ENCODE measurements around the gene YTHDF2. TPM values are rescaled to one million over a fixed set of nuclear protein-coding genes. Genes with fewer than 3 reads are reported as not detected.

Gene YTHDF2
- total RNA-seq, 1 donor: 63.0 TPM

GRCh38 chr1:28735961-28736449 is 735 bp upstream of the YTHDF2 start:
- TF ChIP-seq CTCF (IDR thresholded peaks at IDR 0.05; ENCODE audit: extremely low read depth, low read depth, low read length): no peak
- Histone ChIP-seq H3K4me1 (ENCODE audit: insufficient read depth, low read length) (peaks cover 17% of the 10 kb centered on the region), H3K79me2 (ENCODE audit: insufficient read depth, low read length) (peaks cover 41% of the 10 kb centered on the region), H3K4me3 (ENCODE audit: insufficient read depth, low read length) (peak overlapping the region; percentile 97), H3K27ac (ENCODE audit: low read depth, low read length) (peak overlapping the region; percentile 85), H3K27me3 (ENCODE audit: insufficient read depth, low read length) (no peaks in the 10 kb centered on the region), H3K9me3 (ENCODE audit: low read depth, low read length) (no peaks in the 10 kb centered on the region), H3K36me3 (ENCODE audit: insufficient read depth, low read length) (peaks cover 24% of the 10 kb centered on the region), H2AFZ (ENCODE audit: low read length) (peak overlapping the region; percentile 98), H4K20me1 (ENCODE audit: insufficient read depth, low read length) (peaks cover 27% of the 10 kb centered on the region), H3K4me2 (ENCODE audit: insufficient read depth, low read length) (peak overlapping the region; percentile 96)
- peak; percentile 83 for DNase-seq (ENCODE audit: insufficient read length, low spot score, missing footprints)

- Histone ChIP-seq H3K4me3 (ENCODE audit: insufficient read depth, low read length) (peak overlapping the region; percentile 97), H2AFZ (ENCODE audit: low read length) (peak overlapping the region; percentile 76), H3K9me3 (ENCODE audit: low read depth, low read length) (no peaks in the 10 kb centered on the region), H3K4me2 (ENCODE audit: insufficient read depth, low read length) (peak overlapping the region; percentile 98), H3K4me1 (ENCODE audit: insufficient read depth, low read length) (peaks cover 17% of the 10 kb centered on the region), H3K36me3 (ENCODE audit: insufficient read depth, low read length) (peaks cover 36% of the 10 kb centered on the region), H3K27ac (ENCODE audit: low read depth, low read length) (peak overlapping the region; percentile 85), H3K79me2 (ENCODE audit: insufficient read depth, low read length) (peaks cover 56% of the 10 kb centered on the region), H4K20me1 (ENCODE audit: insufficient read depth, low read length) (peaks cover 37% of the 10 kb centered on the region), H3K27me3 (ENCODE audit: insufficient read depth, low read length) (no peaks in the 10 kb centered on the region)
- DNase-seq (ENCODE audit: insufficient read length, low spot score, missing footprints): peak; percentile 93
- TF ChIP-seq CTCF (IDR thresholded peaks at IDR 0.05; ENCODE audit: extremely low read depth, low read depth, low read length): no peak
Observed at GRCh38 chr1:28737307-28738132, 780 bp downstream of the YTHDF2 start.

- H3K9me3 ChIP-seq (ENCODE audit: low read depth, low read length): no peaks in the 10 kb centered on the region
- H4K20me1 ChIP-seq (ENCODE audit: insufficient read depth, low read length): peaks cover 59% of the 10 kb centered on the region
Observed at GRCh38 chr1:28740118-28740517, 3.4 kb downstream of the YTHDF2 start.

More at GRCh38 chr1:28740118-28740517, 3.4 kb downstream of the YTHDF2 start:
- H3K79me2 ChIP-seq (ENCODE audit: insufficient read depth, low read length): peaks cover 82% of the 10 kb centered on the region
- H2AFZ ChIP-seq (ENCODE audit: low read length): no peak overlapping the region
- H3K27me3 ChIP-seq (ENCODE audit: insufficient read depth, low read length): no peaks in the 10 kb centered on the region
- no peak overlapping the region for H3K4me2 ChIP-seq (ENCODE audit: insufficient read depth, low read length)
- peaks cover 62% of the 10 kb centered on the region for H3K36me3 ChIP-seq (ENCODE audit: insufficient read depth, low read length)
- H3K4me1 ChIP-seq (ENCODE audit: insufficient read depth, low read length): peaks cover 17% of the 10 kb centered on the region
- no peak overlapping the region for H3K4me3 ChIP-seq (ENCODE audit: insufficient read depth, low read length)
- TF ChIP-seq CTCF (IDR thresholded peaks at IDR 0.05; ENCODE audit: extremely low read depth, low read depth, low read length): no peak
- no peak for DNase-seq (ENCODE audit: insufficient read length, low spot score, missing footprints)
- no peak overlapping the region for H3K27ac ChIP-seq (ENCODE audit: low read depth, low read length)
